GM19025 (cell line): ENCODE results near the gene CTNNA2.

ENCODE experiments used
- ATAC-seq: cut with Tn5 transposase; IDR thresholded peaks from one replicate; pipeline ENCODE4 v1.9.1; 2021; ENCODE audit warnings: mild to moderate bottlenecking, low read depth, moderate library complexity; ENCODE audit not compliant: unreplicated experiment

The CTNNA2 gene

DNA sequence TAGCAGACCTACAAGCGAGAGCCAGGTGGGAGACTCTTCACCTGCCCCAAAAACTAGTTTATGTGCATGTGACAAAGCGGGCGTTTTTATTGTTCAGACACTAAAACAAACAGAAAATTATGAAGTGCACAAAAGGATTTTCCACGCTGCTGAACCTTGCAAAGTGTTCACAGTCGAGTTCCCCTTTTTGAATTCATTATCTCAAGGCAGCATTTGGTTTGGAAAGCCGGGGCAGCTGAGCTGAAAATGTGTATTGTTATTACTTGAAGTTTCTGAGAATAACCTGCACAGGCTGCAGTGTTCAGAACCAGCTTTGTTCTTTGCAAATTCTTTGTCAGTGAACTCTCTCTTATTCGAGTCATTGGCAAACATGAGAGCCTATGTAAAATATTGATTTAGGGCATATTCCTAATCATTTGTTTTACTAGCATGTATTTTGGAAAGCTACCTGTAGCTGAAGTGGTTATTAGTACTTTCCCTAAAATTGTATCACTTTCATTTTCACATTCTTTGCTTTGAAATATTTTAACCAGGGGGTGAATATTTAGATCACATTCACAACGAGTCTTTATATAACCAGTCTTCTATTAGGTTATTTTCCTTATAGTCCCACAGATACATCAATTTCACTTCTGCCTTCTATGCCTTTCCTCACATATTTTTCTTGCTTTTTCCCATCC lies 732.2 kb downstream of the CTNNA2 start:
- no peak for ATAC-seq

DNA sequence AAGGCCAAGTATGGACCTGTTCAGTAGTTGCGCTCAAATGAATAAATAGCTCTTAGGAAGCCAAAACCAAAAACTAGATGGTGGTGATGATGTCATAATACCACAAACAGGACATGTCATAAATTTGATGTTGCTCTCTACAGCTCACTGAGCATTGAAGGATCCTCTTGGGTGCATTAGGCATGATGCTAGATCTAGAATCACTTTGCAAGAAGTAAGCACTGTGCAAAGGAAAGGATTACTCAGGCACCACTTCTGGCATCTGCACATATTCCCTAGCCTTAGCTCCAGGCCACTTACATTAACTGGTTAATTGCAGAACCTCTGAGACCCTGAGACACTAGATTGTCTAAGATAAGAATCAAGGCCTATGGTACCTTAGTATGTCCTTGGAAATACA lies 733.7 kb downstream of the CTNNA2 start:
- ATAC-seq = no peak

DNA sequence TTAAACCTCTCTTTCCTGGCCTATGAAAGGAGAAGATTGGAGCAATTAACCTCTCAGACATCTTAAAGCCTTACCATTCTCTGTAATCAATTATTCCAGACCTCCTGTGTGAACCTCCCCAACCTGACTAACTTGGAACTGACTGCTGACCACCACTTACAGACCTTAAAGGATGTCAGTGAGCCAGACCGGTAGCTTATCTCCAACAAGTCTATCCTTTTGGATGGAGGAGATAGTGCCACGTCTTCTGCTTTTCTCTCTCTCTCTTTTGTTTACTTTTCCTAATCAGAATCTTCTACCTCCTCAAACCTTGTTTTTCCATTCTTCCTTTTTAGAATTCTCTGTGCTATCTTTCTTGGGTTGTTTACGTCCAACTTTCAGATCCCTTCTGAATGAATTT lies 734.5 kb downstream of the CTNNA2 start:
- ATAC-seq = no peak

DNA sequence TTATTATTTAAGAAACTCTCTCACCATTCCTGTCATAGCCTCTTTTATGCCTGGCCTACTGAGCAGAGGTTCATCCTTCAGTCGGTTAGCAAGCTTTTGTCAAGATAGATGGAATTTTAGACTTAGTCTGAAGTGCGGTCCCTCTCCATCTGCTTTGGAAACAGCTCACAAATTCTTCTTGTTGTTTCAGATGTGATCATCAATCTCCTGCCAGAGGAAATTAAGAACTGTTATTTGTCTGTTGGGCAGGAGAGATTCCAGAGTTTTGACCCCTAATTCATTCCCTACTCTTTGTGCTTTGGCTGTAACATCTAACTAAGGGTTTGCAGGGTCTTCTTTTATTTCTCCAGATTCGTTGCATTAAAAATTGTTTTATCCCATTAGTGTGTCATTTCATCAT lies 735.3 kb downstream of the CTNNA2 start:
- no peak for ATAC-seq

DNA sequence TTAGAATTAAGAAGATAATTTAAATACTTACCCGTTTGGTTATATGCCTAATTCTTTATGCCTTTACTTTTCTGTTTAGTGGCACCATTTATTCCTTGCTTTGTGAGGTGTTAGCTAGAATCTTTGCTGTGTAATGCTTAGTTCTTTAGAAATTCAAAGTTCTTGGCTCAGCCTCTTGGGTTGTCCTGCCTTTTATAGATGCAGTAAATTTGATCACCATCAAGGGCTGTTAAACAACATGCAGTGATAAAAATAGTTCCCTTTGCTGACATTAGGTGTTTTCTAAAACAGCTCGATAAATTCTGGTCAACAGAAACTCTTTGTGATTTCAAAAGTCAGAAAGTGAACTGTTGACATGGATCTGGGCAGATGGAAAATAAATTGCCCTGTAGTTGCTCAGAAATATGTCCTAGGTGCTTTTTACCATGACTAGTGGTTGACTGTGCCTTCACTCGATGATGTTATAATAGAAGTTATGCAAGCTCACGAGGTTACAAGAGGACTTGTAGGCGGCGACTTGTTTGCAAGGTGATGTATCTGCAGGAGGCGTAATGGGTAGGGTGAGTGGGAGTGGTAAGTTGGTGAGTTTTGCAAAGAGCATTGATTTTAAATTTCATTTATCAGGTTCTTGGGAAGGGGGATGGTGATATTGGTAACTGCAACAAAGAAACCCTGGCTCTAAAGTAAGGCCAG lies 739.6 kb downstream of the CTNNA2 start:
- no peak for ATAC-seq

DNA sequence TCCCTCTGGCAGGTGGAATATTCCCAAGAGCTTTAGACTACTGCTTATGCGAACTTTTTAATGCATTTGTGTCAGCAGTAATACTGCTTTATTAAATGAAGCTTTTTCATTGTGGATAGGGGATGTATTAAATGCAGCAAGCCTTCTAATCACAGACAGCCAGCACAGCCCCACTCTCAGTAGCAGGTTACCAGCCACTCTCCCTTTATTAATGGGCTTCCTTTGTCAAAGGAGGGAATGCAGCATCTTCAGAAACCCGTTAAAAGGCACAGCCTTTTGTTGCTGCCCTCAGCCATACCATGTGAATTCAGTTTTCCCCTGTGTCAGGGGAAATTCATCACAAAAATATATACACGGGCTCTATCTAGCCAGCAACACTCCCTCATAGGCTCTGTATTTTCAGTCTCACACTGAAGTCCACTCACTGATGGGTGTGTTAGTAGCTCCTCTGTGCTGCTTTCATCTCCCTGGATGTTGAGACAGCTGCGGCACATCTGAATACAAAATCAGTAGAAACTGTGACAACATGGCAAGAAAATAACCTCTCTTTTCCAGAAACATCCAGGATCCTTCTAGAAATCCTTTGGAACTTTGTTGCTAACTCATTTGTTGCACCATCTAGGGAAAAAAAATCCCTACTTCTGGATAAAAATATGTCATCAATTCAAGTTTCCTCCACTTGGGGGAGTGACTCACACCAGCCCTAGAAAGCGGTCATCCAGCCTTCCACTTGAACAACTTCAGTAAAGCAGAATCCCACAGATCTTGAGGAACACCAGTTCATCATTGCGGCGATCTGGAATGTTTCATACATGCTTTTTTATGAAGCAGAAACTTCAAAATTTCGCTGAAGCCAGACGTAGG lies 743.3 kb downstream of the CTNNA2 start:
- no peak for ATAC-seq

DNA sequence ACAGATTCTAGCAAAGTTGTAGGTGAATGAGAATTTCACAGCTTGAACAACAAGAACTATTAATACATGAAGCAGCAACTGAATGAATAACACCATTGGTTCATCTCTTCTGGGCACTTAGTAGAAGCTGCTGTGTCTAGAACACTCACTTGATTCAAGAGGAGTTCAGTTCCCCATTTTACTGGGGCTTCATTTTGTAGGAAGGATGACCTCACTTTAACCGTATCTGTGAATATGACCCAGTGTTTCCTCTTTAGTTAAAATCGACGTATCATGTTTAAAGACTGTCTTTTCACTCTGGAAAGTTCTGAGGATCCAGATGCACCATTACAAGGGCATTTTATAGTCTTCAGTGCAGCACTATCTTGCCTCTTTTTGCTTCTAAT lies 743.9 kb downstream of the CTNNA2 start:
- no peak for ATAC-seq

DNA sequence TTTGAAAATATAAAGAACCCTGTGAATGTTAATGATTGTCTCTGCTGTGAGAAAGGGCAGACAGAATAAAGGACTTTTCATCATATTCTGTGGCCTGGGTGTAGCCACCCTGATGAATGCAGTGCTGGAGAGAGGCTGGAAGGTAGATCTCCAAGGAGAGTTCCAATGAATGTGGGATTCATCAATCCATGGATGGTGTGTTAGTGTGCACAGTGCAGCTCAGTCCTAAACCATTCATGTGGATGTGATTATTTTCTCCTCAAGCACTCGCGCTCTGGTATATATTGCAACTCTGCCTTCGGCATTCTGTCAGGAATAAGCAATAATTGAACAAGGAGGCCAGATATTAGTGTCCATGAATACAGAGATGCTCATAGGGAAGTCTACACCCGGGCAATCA lies 744.6 kb downstream of the CTNNA2 start:
- ATAC-seq = no peak

DNA sequence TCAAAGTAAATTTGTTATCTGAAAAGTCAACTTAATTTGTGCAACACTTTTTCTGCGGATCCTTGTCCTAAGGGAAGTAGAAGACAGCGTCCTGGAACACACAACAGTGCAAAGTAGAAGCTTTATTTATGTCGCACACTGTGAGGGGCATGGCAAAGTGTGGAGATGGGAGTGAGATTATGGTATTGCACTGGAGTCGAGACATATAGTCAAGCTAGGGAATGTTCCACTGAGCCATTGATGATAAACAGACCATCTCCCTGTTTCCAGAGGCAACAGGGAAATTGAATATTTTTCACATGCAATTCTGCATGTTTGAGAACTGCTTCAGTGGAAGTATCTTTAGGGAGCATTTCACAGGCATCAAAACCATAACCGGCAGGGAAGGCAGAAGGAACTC lies 745.5 kb downstream of the CTNNA2 start:
- no peak for ATAC-seq

DNA sequence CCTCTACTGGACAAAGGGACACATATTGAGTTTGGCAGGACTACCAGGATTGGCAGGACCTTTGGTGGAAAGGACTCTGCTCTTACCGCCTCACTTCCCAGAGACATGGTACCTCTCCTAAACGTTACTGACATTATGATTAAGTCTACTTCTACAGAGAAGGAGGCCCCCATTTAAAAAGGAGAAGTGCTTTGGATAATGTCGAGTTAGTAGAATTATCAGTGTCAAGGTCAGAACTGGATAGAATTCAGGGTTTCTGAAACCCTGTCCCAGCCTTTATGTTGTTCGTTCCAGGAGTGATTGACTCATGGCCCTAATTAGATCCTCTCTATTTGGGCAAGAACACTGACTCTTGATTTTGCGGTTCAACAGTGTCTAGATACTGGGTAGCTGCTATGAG lies 745.9 kb downstream of the CTNNA2 start:
- ATAC-seq = no peak

DNA sequence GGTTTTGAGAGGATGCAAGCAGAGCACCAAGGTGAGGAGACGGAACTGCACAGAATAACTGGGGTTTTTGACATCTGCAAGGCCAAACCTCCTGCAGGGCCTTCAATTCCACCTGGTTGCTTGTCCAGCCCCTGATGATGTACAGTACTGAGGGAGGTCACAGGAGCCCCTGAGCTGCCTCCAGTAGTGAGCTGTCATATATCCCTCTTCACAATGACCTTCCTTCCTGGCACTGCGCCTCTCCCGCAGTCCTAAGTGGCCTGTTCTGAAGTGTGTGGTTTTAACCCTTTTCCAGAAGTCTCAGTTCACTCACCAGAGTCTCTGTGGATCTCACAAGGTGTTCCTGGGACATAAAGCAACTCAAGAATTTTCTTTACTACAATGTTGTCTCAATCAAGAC lies 746.4 kb downstream of the CTNNA2 start:
- ATAC-seq = no peak

DNA sequence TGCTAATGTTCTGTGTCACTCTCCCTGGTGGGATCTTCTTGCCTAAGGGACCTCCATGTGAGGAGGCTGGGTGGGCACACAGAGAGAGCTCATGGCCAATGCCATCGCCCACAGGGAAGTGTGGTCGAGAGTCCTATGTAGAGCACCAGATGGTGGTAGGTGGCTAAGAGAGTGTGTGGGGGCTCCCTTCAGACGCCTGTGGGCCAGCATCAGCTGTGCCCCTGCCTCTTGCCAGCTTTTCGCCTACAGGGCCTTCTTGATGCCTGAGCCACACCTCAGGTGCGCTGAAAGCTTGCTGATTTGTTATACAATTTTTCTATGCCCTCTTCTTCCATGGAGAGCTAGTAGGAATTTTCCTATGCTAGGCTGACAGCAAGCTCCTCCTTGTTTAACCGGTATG lies 753.4 kb downstream of the CTNNA2 start:
- ATAC-seq = no peak

DNA sequence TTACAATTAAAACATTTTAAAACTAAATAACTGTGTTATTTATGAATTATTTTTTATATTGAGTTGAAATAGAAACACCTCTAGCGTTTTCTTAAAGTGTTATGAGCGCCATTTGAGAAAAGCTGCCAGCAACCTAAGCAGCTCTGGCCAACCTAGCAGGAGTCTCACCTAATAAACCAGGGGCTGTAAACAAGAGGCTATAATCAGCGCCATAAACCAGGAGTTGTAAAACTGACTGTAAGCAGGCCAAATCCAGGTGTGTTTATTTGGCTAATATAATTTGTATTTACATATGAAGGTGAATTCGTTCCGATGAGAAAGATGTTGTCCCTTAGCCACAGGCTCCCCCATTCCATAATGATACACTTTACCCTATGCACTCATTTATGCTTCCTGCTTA lies 757.0 kb downstream of the CTNNA2 start:
- ATAC-seq = no peak

DNA sequence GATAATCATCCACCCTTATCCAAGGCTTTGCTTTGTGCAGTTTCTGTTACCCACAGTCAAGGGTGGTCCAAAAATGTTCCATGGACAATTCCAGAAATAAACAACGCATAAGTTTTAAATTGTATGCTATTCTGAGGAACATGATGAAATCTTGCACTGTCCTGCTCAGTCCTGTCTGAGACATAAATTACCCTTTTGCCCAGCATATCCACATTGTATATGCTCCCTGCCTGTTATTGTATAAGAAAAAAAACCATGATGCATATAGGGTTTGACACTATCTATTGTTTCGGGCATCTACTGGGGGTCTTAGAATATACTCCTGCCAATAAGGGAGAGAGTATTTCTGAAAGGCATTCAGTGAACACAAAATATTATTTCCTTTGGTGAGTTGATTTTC lies 767.7 kb downstream of the CTNNA2 start:
- no peak for ATAC-seq

DNA sequence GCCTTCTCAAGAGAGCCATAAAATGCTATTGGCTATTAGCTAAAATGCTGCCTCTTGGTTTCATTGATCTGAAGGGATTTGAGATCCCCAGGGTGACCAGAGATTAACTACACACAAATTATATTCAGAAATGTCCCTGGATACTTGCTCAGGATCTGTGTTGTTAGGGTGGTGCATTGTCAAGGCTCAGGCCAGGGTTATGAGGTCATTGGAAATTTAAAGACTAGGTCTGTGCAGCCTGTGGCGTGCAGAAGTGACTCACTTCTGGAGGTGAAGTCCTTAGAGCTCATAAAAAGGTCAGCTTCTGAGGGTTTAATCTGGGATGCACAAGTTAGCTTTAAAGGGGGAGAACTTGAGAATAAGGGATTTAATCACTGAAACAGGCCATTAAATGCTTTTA lies 768.2 kb downstream of the CTNNA2 start:
- ATAC-seq = no peak

DNA sequence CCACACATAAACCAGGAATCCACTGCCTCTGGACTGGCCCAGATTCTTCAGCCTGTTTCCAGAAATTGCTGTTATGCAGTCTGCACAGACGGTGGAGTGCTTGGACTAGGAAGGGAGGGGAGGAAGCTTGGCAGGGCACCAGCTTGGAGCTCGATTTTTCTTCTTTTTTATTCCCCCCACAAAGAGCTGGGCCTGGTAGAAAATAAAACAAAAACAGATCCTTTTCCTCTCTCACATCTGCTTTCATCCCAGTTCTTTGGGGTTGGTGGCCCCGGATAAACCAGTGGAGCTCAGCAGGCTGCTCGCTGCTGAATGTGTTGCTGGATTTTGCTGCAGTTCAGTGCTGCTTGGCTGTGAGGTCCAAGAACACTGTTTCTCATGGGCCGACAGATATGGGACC lies 775.7 kb downstream of the CTNNA2 start:
- ATAC-seq = no peak

DNA sequence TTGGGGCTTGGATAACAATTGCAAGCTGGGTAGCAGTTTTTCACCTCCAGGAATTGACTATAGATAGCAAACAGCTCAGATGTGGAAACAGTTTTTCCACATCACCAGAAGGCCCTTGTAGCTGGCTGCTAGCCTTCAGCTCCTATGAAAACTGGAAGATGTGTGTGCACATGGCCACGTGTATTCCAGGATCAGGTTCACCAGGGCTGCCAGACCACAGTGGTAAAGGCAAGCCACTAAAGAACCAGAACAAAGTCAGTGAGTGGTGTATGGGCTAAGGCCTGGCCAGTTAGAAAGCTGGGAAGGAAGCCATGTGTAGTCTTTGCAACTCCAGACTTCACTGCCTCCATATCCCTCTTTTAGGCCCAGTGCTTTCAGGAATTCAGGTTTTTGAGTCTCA lies 778.8 kb downstream of the CTNNA2 start:
- ATAC-seq = no peak

DNA sequence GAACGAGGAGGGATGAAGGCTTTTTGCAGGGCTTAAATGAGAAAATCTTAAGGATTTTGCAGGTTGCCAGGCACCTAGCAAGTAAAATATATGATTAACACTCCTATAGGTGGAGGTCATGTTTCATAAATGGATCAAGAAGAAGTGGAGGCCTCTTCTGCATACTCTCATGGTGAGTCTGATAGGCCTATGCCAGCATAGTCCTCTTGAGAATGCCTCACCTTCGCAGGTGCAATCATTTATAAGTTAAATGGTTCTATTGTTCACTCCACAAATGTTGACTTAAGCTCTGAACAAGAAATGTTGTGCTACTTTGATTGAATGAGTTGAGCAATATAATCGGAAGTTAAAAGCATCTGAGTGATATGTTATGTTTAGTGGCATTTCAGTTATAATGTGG lies 779.6 kb downstream of the CTNNA2 start:
- ATAC-seq = no peak

DNA sequence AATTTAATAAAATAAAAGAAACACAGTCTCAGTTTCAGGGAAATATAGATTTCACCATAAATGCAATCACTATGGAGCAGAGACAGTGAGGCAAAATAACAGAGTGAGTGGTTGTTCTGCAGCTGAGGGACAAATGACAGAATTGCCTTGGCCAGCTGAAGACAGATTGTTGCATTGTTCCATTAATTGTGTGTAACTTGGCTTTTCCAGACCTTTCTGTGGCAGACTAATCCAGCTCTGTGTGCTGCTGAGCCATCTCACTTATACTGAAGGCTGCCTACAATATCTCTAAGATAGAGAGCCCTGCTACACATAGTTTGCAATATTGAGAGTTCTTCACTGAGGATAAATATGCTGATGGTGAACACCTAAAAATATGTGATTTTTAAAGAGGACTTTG lies 780.2 kb downstream of the CTNNA2 start:
- ATAC-seq = no peak

DNA sequence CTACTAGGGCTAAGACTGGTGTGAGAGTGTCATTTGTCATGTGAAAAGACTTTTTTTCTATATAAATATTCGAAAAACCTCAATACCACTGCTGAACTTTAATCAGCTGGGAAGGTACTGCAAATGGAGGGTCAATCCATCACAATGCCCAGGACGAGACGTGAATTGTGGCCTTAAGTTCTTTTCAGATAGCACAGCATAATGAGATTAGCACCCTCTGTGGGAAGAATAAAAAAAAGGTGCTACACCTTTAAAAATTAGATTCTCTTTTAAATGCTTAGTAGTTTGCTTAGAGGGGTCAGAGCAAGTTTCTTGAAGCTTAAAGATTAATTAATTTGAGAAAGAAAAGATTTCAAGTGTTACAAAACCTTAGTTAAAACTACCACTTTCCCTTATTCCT lies 786.1 kb downstream of the CTNNA2 start:
- ATAC-seq = no peak

DNA sequence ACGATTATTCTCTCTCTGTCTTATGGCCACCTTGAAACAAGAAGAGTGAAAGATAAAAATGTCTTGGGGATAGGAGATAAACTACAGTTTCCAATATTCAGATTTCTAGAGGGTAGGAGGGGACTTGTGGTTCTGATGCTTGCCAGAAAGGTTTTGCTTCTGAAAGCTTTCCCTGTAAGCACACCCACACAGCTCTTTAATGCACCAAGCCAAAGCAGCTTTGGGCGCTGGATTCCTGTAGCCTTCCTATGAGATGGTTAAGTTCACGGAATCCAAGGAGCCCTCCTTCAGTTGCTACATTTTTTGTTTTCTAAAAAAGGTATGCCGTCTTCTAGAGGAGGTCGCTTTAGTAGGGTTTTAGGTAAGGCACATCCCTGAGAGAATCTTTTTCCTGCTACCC lies 786.8 kb downstream of the CTNNA2 start:
- ATAC-seq = no peak

DNA sequence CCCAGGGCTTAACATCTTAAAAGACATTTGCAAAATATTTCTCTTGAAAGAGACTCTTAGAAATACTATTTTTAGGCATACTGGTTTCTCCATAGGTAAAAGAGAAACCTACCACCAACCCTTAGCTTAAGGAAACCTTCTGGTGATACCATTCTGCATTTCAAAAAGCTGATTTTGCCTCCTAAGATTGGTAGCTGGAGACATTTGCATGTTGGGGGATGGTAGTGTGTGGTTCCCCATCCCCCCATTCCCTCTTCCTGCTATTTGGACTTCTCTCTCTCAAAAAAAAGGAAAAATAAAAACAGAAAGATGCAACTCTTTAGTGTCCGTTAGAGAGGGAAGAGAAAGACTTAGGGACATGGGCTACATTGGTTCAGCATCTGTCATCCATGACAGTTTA lies 787.5 kb downstream of the CTNNA2 start:
- no peak for ATAC-seq
